SK-N-SH treated with all-trans-retinoic acid at 6 μM for 48 hours (cell line): ENCODE measurements around the gene OVCA2.

Source experiments
- ATAC-seq: fragments of 200-7000 bp; cut with Tn5 transposase; 3 replicates; pipeline ENCODE4 v1.9.1; 2020; ENCODE audit warnings: mild to moderate bottlenecking, moderate library complexity
- ARNTL ChIP-seq: fragments of 450-650 bp; formaldehyde crosslinking; IDR thresholded peaks from 2 replicates; pipeline ENCODE4 v1.5.0; 2020; ENCODE audit warnings: low read depth, mild to moderate bottlenecking, moderate library complexity, borderline replicate concordance
- BACH2 ChIP-seq: fragments of 250-450 bp; sonication (Bioruptor Pico); IDR thresholded peaks from 2 replicates; pipeline ENCODE4 v1.9.0; 2021; ENCODE audit warnings: mild to moderate bottlenecking, borderline replicate concordance
- CSDC2 ChIP-seq: fragments of 250-450 bp; sonication (Bioruptor Pico); IDR thresholded peaks from 2 replicates; pipeline ENCODE4 v1.5.0; 2020; ENCODE audit warnings: mild to moderate bottlenecking, moderate library complexity
- ESRRG ChIP-seq: fragments of 250-450 bp; sonication (Bioruptor Pico); IDR thresholded peaks from 2 replicates; pipeline ENCODE4 v1.6.1; 2021; ENCODE audit warnings: mild to moderate bottlenecking
- OSR1 ChIP-seq: fragments of 250-450 bp; sonication (Bioruptor Pico); IDR thresholded peaks from 2 replicates; pipeline ENCODE4 v1.8.0; 2022; ENCODE audit warnings: moderate library complexity, mild to moderate bottlenecking, inconsistent platforms
- PPARA ChIP-seq: fragments of 250-450 bp; sonication (Bioruptor Pico); IDR thresholded peaks from 2 replicates; pipeline ENCODE4 v1.5.0; 2020; ENCODE audit warnings: mild to moderate bottlenecking, borderline replicate concordance
- RARB ChIP-seq: fragments of 250-450 bp; sonication (Bioruptor Pico); IDR thresholded peaks from 2 replicates; pipeline ENCODE4 v1.8.0; 2021; ENCODE audit warnings: mild to moderate bottlenecking, moderate library complexity
- SNAI2 ChIP-seq: fragments of 250-450 bp; sonication (Bioruptor Pico); IDR thresholded peaks from 2 replicates; pipeline ENCODE4 v1.5.0; 2020; ENCODE audit warnings: mild to moderate bottlenecking, moderate library complexity
- TCF4 ChIP-seq: fragments of 250-450 bp; sonication (Bioruptor Pico); IDR thresholded peaks from 2 replicates; pipeline ENCODE4 v1.8.0; 2021; ENCODE audit warnings: mild to moderate bottlenecking, moderate library complexity, borderline replicate concordance
- TOX ChIP-seq: fragments of 250-450 bp; sonication (Bioruptor Pico); IDR thresholded peaks from 2 replicates; pipeline ENCODE4 v1.8.0; 2021; ENCODE audit warnings: mild to moderate bottlenecking, moderate library complexity, borderline replicate concordance
- ZFP3 ChIP-seq: fragments of 250-450 bp; sonication (Bioruptor Pico); IDR thresholded peaks from 2 replicates; pipeline ENCODE4 v1.5.0; 2020; ENCODE audit warnings: mild to moderate bottlenecking, moderate library complexity
- ZFP30 ChIP-seq: fragments of 450-650 bp; formaldehyde crosslinking; IDR thresholded peaks from 2 replicates; pipeline ENCODE4 v1.5.0; 2022; ENCODE audit warnings: mild to moderate bottlenecking, moderate library complexity
- ZNF565 ChIP-seq: fragments of 450-650 bp; formaldehyde crosslinking; conservative IDR thresholded peaks from 2 replicates; pipeline ENCODE4 v1.5.0; 2020; ENCODE audit warnings: low read depth, mild to moderate bottlenecking, moderate library complexity
- ZNF70 ChIP-seq: fragments of 450-650 bp; formaldehyde crosslinking; IDR thresholded peaks from 2 replicates; pipeline ENCODE4 v1.5.0; 2020; ENCODE audit warnings: mild to moderate bottlenecking, moderate library complexity
- ZNF8 ChIP-seq: fragments of 450-650 bp; formaldehyde crosslinking; IDR thresholded peaks from 2 replicates; pipeline ENCODE4 v1.5.0; 2020; ENCODE audit warnings: mild to moderate bottlenecking, moderate library complexity
- TF ChIP-seq, protein P1 (sequence below): fragments of 250-450 bp; sonication (Bioruptor Pico); IDR thresholded peaks from 2 replicates; pipeline ENCODE4 v1.8.0; 2021; ENCODE audit warnings: low read depth, mild to moderate bottlenecking, moderate library complexity, borderline replicate concordance
- TF ChIP-seq, protein P2 (sequence below): fragments of 250-450 bp; sonication (Bioruptor Pico); IDR thresholded peaks from 2 replicates; pipeline ENCODE4 v1.5.1; 2021; ENCODE audit warnings: mild to moderate bottlenecking, moderate library complexity
- TF ChIP-seq, protein P3 (sequence below): fragments of 250-450 bp; sonication (Bioruptor Pico); IDR thresholded peaks from 2 replicates; pipeline ENCODE4 v1.8.0; 2020; ENCODE audit warnings: mild to moderate bottlenecking, moderate library complexity, borderline replicate concordance
- TF ChIP-seq, protein P4 (sequence below): fragments of 250-450 bp; sonication (Bioruptor Pico); IDR thresholded peaks from 2 replicates; pipeline ENCODE4 v1.5.1; 2020; ENCODE audit warnings: low read depth, mild to moderate bottlenecking, moderate library complexity
- TF ChIP-seq, protein P5 (sequence below): fragments of 250-450 bp; sonication (Bioruptor Pico); IDR thresholded peaks from 2 replicates; pipeline ENCODE4 v1.5.0; 2020; ENCODE audit warnings: mild to moderate bottlenecking, moderate library complexity

The OVCA2 gene

DNA sequence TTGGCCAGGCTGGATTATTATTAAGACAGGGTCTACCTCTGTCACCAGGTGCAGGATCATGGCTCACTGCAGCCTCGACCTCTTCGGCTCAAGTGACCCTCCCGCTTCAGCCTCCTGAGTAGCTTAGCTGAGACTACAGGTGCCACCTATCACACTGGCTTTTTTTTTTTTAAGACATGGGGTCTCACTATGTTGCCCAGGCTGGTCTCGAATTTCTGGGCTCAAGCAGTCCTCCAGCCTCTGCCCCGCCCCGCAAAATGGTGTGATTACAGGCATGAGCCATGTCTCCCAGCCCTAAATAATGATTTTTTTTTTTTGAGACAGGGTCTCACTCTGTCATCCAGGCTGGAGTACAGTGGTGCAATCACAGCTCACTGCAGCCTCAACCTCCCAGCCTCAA, 5.8 kb downstream of the OVCA2 start:
- ATAC-seq, result no peak
- TF ChIP-seq, protein P1, sequence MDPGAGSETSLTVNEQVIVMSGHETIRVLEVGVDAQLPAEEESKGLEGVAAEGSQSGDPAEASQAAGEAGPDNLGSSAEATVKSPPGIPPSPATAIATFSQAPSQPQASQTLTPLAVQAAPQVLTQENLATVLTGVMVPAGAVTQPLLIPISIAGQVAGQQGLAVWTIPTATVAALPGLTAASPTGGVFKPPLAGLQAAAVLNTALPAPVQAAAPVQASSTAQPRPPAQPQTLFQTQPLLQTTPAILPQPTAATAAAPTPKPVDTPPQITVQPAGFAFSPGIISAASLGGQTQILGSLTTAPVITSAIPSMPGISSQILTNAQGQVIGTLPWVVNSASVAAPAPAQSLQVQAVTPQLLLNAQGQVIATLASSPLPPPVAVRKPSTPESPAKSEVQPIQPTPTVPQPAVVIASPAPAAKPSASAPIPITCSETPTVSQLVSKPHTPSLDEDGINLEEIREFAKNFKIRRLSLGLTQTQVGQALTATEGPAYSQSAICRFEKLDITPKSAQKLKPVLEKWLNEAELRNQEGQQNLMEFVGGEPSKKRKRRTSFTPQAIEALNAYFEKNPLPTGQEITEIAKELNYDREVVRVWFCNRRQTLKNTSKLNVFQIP, result no peak
- no peak for TF ChIP-seq ZNF8 (CRISPR knock-in tag)
- TF ChIP-seq, protein P2, sequence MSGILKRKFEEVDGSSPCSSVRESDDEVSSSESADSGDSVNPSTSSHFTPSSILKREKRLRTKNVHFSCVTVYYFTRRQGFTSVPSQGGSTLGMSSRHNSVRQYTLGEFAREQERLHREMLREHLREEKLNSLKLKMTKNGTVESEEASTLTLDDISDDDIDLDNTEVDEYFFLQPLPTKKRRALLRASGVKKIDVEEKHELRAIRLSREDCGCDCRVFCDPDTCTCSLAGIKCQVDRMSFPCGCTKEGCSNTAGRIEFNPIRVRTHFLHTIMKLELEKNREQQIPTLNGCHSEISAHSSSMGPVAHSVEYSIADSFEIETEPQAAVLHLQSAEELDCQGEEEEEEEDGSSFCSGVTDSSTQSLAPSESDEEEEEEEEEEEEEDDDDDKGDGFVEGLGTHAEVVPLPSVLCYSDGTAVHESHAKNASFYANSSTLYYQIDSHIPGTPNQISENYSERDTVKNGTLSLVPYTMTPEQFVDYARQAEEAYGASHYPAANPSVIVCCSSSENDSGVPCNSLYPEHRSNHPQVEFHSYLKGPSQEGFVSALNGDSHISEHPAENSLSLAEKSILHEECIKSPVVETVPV, result no peak
- no peak for TF ChIP-seq RARB (CRISPR knock-in tag)
- no peak for TF ChIP-seq ZFP30 (CRISPR knock-in tag)
- no peak for TF ChIP-seq TCF4
- no peak for TF ChIP-seq OSR1
- TF ChIP-seq PPARA, result no peak
- no peak for TF ChIP-seq TOX (CRISPR knock-in tag)
- TF ChIP-seq ZNF70 (CRISPR knock-in tag), result no peak
- no peak for TF ChIP-seq ZNF565 (CRISPR knock-in tag)

DNA sequence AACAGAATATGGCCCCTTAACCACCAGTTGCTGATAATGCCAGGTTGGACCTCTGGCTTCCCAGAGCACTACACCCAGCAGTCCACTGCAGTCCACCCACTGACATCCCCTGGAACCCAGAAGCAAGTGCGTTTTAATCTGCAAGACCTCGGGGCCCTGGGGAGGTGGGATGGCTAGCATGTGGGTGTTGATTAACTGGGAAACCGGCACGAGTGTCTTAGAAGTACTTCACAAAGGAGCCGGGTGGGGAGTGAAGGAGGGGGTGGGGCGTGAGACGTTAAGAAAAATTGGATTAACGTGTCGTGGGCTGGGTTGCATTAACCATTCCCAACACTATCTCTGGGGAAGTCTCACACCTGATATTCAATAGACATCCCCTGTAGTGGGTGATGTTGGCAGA, 7.0 kb downstream of the OVCA2 start:
- ATAC-seq, result no peak
- TF ChIP-seq ZNF8 (CRISPR knock-in tag) (no peak), BACH2 (CRISPR knock-in tag) (no peak), CSDC2 (CRISPR knock-in tag) (no peak), ARNTL (no peak), ZNF565 (CRISPR knock-in tag) (no peak), PPARA (no peak), ZFP30 (CRISPR knock-in tag) (no peak), SNAI2 (CRISPR knock-in tag) (no peak), ZFP3 (CRISPR knock-in tag) (no peak), ESRRG (no peak), OSR1 (no peak)
- TF ChIP-seq, protein P3, sequence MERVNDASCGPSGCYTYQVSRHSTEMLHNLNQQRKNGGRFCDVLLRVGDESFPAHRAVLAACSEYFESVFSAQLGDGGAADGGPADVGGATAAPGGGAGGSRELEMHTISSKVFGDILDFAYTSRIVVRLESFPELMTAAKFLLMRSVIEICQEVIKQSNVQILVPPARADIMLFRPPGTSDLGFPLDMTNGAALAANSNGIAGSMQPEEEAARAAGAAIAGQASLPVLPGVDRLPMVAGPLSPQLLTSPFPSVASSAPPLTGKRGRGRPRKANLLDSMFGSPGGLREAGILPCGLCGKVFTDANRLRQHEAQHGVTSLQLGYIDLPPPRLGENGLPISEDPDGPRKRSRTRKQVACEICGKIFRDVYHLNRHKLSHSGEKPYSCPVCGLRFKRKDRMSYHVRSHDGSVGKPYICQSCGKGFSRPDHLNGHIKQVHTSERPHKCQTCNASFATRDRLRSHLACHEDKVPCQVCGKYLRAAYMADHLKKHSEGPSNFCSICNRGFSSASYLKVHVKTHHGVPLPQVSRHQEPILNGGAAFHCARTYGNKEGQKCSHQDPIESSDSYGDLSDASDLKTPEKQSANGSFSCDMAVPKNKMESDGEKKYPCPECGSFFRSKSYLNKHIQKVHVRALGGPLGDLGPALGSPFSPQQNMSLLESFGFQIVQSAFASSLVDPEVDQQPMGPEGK (CRISPR knock-in tag), result no peak
- TF ChIP-seq, protein P4, sequence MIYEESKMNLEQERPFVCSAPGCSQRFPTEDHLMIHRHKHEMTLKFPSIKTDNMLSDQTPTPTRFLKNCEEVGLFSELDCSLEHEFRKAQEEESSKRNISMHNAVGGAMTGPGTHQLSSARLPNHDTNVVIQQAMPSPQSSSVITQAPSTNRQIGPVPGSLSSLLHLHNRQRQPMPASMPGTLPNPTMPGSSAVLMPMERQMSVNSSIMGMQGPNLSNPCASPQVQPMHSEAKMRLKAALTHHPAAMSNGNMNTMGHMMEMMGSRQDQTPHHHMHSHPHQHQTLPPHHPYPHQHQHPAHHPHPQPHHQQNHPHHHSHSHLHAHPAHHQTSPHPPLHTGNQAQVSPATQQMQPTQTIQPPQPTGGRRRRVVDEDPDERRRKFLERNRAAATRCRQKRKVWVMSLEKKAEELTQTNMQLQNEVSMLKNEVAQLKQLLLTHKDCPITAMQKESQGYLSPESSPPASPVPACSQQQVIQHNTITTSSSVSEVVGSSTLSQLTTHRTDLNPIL (CRISPR knock-in tag), result no peak
- TF ChIP-seq, protein P2, result no peak
- TF ChIP-seq, protein P5, sequence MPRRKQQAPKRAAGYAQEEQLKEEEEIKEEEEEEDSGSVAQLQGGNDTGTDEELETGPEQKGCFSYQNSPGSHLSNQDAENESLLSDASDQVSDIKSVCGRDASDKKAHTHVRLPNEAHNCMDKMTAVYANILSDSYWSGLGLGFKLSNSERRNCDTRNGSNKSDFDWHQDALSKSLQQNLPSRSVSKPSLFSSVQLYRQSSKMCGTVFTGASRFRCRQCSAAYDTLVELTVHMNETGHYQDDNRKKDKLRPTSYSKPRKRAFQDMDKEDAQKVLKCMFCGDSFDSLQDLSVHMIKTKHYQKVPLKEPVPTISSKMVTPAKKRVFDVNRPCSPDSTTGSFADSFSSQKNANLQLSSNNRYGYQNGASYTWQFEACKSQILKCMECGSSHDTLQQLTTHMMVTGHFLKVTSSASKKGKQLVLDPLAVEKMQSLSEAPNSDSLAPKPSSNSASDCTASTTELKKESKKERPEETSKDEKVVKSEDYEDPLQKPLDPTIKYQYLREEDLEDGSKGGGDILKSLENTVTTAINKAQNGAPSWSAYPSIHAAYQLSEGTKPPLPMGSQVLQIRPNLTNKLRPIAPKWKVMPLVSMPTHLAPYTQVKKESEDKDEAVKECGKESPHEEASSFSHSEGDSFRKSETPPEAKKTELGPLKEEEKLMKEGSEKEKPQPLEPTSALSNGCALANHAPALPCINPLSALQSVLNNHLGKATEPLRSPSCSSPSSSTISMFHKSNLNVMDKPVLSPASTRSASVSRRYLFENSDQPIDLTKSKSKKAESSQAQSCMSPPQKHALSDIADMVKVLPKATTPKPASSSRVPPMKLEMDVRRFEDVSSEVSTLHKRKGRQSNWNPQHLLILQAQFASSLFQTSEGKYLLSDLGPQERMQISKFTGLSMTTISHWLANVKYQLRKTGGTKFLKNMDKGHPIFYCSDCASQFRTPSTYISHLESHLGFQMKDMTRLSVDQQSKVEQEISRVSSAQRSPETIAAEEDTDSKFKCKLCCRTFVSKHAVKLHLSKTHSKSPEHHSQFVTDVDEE (CRISPR knock-in tag), result no peak
